K562 (cell line): ENCODE data around the gene HLF. TPM values are rescaled to one million over a fixed set of nuclear protein-coding genes. Genes with fewer than 3 reads are reported as not detected.

Source experiments
- ATAC-seq: fragments of 200-7000 bp; cut with Tn5 transposase; 3 replicates; pipeline ENCODE4 v1.9.1; 2020; ENCODE audit warnings: moderate library complexity
- BruUV-seq: library from RNA; stranded (reverse); fragments of 400-500 nt; replicated peaks from 2 replicates; lab custom pipeline; 2021; lab: Mats Ljungman, UMichigan
- CTCF ChIA-PET: fragments of 300-600 bp; formaldehyde crosslinking; extraction: SDS; loops from one replicate; lab custom pipeline; 2021; ENCODE audit warnings: low intra/inter-chr PET ratio; lab: Yijun Ruan, JAX
- POLR2A ChIA-PET: fragments of 300-600, 350-650 bp; sonication (Branson Sonifier 250); formaldehyde crosslinking; extraction: SDS; loops from one replicate; lab custom pipeline; 2021; ENCODE audit warnings: antibody characterized with exemption, inconsistent platforms; lab: Yijun Ruan, JAX
- DNase-seq, 4 experiments: peaks; one replicate each; pipeline versions ENCODE4 v3.0.0 to v3.0.0-alpha.2; 2011 to 2018; ENCODE audit warnings: low spot score in 3 of 4, mixed read lengths in 3 of 4; ENCODE audit errors: extremely low read depth in 1 of 4
- FAIRE-seq: peaks from 2 replicates; lab custom pipeline; 2011; peaks lifted over from hg19 to GRCh38; lab: Jason Lieb, UNC
- H2AFZ ChIP-seq: 2 replicates; pipeline ENCODE4 v1.6.0; 2011; ENCODE audit warnings: low read depth, low read length, control low read depth, inconsistent platforms
- H3K27ac ChIP-seq: fragments of 200-600 bp; 3 replicates; pipeline ENCODE4 v1.8.0; 2011; ENCODE audit warnings: low read depth, mild to moderate bottlenecking, control low read depth, inconsistent platforms, low read length, moderate library complexity, mixed read lengths; ENCODE audit errors: extremely low read depth
- H3K27me3 ChIP-seq, 2 experiments: fragments of 300-600 bp in 1 of 2; 2 replicates in 1 of 2; 3 replicates in 1 of 2; pipeline versions ENCODE4 v1.6.0 to v1.8.0; 2011; ENCODE audit warnings: inconsistent platforms in 2 of 2, low read length in 2 of 2, mild to moderate bottlenecking in 1 of 2, mixed read lengths in 1 of 2, moderate library complexity in 1 of 2; ENCODE audit not compliant: control insufficient read depth in 2 of 2, insufficient read depth in 2 of 2
- H3K36me3 ChIP-seq: fragments of 300-600 bp; 3 replicates; pipeline ENCODE4 v1.8.0; 2011; ENCODE audit warnings: mild to moderate bottlenecking, low read length, inconsistent platforms; ENCODE audit not compliant: control insufficient read depth, insufficient read depth
- H3K4me1 ChIP-seq, 2 experiments: fragments of 200-600 bp in 1 of 2; replicated peaks in 1 of 2; 2 replicates in 1 of 2; 3 replicates in 1 of 2; pipeline versions ENCODE4 v1.5.1 to v1.8.0; 2011; ENCODE audit warnings: inconsistent platforms in 2 of 2, low read length in 2 of 2, mild to moderate bottlenecking in 1 of 2, mixed read lengths in 1 of 2, moderate library complexity in 1 of 2; ENCODE audit not compliant: control insufficient read depth in 2 of 2, insufficient read depth in 2 of 2
- H3K4me2 ChIP-seq: 2 replicates; pipeline ENCODE4 v1.6.1; 2011; ENCODE audit warnings: low read length, control low read depth, inconsistent platforms, mixed read lengths; ENCODE audit not compliant: insufficient read depth
- H3K4me3 ChIP-seq: fragments of 200-600 bp; sonication (generic), shearing (Covaris generic); 2 replicates; pipeline ENCODE4 v1.5.1; 2016; ENCODE audit warnings: control low read depth, inconsistent platforms
- H3K79me2 ChIP-seq: fragments of 200-600 bp; 3 replicates; pipeline ENCODE4 v1.8.0; 2011; ENCODE audit warnings: low read length, inconsistent platforms; ENCODE audit not compliant: control insufficient read depth, insufficient read depth
- H3K9ac ChIP-seq, 2 experiments: 2 replicates each; pipeline versions ENCODE4 v1.6.0 to v1.6.1; 2011; ENCODE audit warnings: low read depth in 2 of 2, low read length in 2 of 2, control low read depth in 1 of 2, inconsistent platforms in 1 of 2, mild to moderate bottlenecking in 1 of 2, mixed read lengths in 1 of 2; ENCODE audit not compliant: insufficient read depth in 1 of 2
- H3K9me1 ChIP-seq: one replicate; pipeline ENCODE4 v1.6.0; 2011; ENCODE audit warnings: inconsistent platforms, mild to moderate bottlenecking, low read length, moderate library complexity; ENCODE audit not compliant: control insufficient read depth, insufficient read depth
- H3K9me3 ChIP-seq: replicated peaks from 2 replicates; pipeline ENCODE4 v1.5.1; 2011; ENCODE audit warnings: low read depth, low read length, inconsistent platforms; ENCODE audit not compliant: control insufficient read depth, insufficient read depth
- H4K20me1 ChIP-seq: replicated peaks from 2 replicates; pipeline ENCODE4 v1.6.1; 2011; ENCODE audit warnings: low read length, inconsistent platforms, mixed read lengths; ENCODE audit not compliant: control insufficient read depth, insufficient read depth
- ADNP ChIP-seq: fragments of 200-800 bp; sonication (Bioruptor generic); IDR thresholded peaks from 2 replicates; pipeline ENCODE4 v1.6.1; 2016; ENCODE audit warnings: missing genetic modification characterization, missing compliant biosample characterization
- ATF1 ChIP-seq, 2 experiments: fragments of 450-650 bp in 1 of 2; IDR thresholded peaks; 2 replicates each; pipeline ENCODE4 v1.6.1; 2016; ENCODE audit warnings: missing compliant biosample characterization in 1 of 2, missing genetic modification characterization in 1 of 2
- CEBPB ChIP-seq: fragments of 450-650 bp; IDR thresholded peaks from 2 replicates; pipeline ENCODE4 v1.6.1; 2016; ENCODE audit warnings: missing genetic modification characterization, missing compliant biosample characterization
- FOXA3 ChIP-seq, 2 experiments: fragments of 450-650 bp in 1 of 2; sonication (generic) in 1 of 2; formaldehyde crosslinking; IDR thresholded peaks in 1 of 2; conservative IDR thresholded peaks in 1 of 2; 2 replicates each; pipeline versions ENCODE4 v1.4.0 to v1.8.0; 2020 to 2022; ENCODE audit warnings: mild to moderate bottlenecking in 2 of 2, missing genetic modification reagents in 1 of 2
- SPI1 ChIP-seq: IDR thresholded peaks from 2 replicates; pipeline ENCODE4 v1.6.1; 2011; ENCODE audit warnings: low read depth, low read length, control low read depth, borderline replicate concordance
- ZNF197 ChIP-seq: fragments of 200-800 bp; sonication (Bioruptor generic); IDR thresholded peaks from 2 replicates; pipeline ENCODE4 v1.6.1; 2016; ENCODE audit warnings: low read depth, missing genetic modification characterization, missing compliant biosample characterization
- ZNF695 ChIP-seq: fragments of 450-650 bp; formaldehyde crosslinking; IDR thresholded peaks from 2 replicates; pipeline ENCODE4 v1.4.0; 2020; ENCODE audit warnings: mild to moderate bottlenecking, moderate library complexity
- WGBS: fragments of 100-300 bp; shearing (Covaris generic); methylation state at CpG from one replicate; pipeline ENCODE4 v1.1.6; 2016; ENCODE audit warnings: low coverage, mixed read lengths; ENCODE audit not compliant: insufficient coverage; ENCODE audit errors: missing lambda C conversion rate; 5-methylcytosine and 5-hydroxymethylcytosine counted together
- in situ Hi-C: fragments of 300-500 bp; cut with MboI; formaldehyde crosslinking; loops from 4 replicates; pipeline ENCODE4 v1.15.0; 2018; ENCODE audit warnings: inconsistent platforms, mixed read lengths
- intact Hi-C: fragments of 100-400 bp; cut with micrococcal nuclease; formaldehyde crosslinking; loops from 2 replicates; pipeline ENCODE4 v1.14.2; 2022
- polyA plus RNA-seq, 8 experiments: library from polyadenylated mRNA; depleted of rRNA in 4 of 8; stranded (reverse) in 5 of 8; unstranded in 3 of 8; fragments of >200 nt; fragmentation: Nextera tagmentation in 2 of 8; fragmentation: Illumina TruSeq in 1 of 8; extraction: Ambion mirVana in 2 of 8; extraction: Trizol in 1 of 8; gene quantifications; 2 replicates each; pipeline versions ENCODE4 v1.2.1 to v1.2.3, GENCODE V29; 2011 to 2014; ENCODE audit warnings: inconsistent platforms in 1 of 8, missing spikeins in 1 of 8
- total RNA-seq, 7 experiments: library from RNA; depleted of rRNA in 6 of 7; stranded (reverse); fragments of >200 nt in 6 of 7; fragmentation: Illumina TruSeq in 2 of 7; extraction: Trizol in 2 of 7; gene quantifications; 2 replicates each; pipeline versions ENCODE4 v1.2.1 to v1.2.3, GENCODE V29; 2011 to 2021; ENCODE audit warnings: low replicate concordance in 1 of 7
- TF ChIP-seq, protein P1 (sequence below): fragments of 250-450 bp; sonication (Bioruptor Pico); IDR thresholded peaks from 2 replicates; pipeline ENCODE4 v1.8.0; 2021; ENCODE audit warnings: moderate library complexity, mild to moderate bottlenecking, inconsistent platforms
- TF ChIP-seq, protein P2 (sequence below), 2 experiments: fragments of 450-650 bp in 1 of 2; sonication (generic) in 1 of 2; formaldehyde crosslinking in 1 of 2; IDR thresholded peaks in 1 of 2; conservative IDR thresholded peaks in 1 of 2; 2 replicates each; pipeline versions ENCODE4 v1.6.1 to v1.8.1; 2016 to 2023; ENCODE audit warnings: mild to moderate bottlenecking in 2 of 2, moderate library complexity in 2 of 2, inconsistent platforms in 1 of 2, missing genetic modification reagents in 1 of 2

Gene HLF
- total and polyA plus RNA-seq, 9 of the 15 experiments (the other 6 are each of a cell fraction or from before 2014, with no cell fraction given) = 0.03 to 0.24 (median 0.09) TPM

DNA sequence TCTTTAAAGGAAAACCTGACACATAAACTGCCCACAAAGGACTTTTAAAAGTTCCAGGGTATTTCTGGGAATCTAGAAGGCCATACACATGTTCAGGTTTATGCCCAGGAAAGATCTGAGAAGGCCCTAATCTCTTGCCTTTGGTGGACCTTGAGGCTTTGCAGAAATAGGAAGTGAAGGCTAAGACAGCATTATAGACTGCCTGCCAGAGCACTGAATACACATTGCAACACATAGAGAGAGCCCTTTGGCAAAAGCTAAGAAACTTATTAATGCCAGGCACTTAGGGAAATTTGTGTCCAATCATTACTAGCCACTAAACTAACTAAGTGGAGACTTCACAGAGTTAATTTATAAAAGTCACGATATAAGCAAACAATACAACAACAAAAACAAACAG lies 86.5 kb downstream of the HLF start:
- Histone ChIP-seq H3K79me2 (no peaks in the 10 kb centered on the region), H3K36me3 (no peaks in the 10 kb centered on the region), H3K9ac (no peak overlapping the region), H4K20me1 (no peaks in the 10 kb centered on the region), H3K27ac (no peak overlapping the region), H3K4me1 (peaks cover 0 to 5% of the 10 kb centered on the region in 2 experiments; a peak in 4 of 5 replicates), H3K9me1 (no peaks in the 10 kb centered on the region), H3K9me3 (no peaks in the 10 kb centered on the region), H2AFZ (peak overlapping the region; percentile 48), H3K27me3 (no peaks in the 10 kb centered on the region), H3K4me2 (no peak overlapping the region), H3K4me3 (no peak overlapping the region)
- 46% methylated on average over 1 of the region's 1 CpG for WGBS
- CTCF ChIA-PET = interaction anchor here (0.5 kb wide), 1 partner anchor 312 kb away, joined by 3 read pairs; no protein-coding TSS in a partner anchor
- no TSS peak for BruUV-seq
- POLR2A ChIA-PET = no interaction called here
- ATAC-seq (no peak), FAIRE-seq (no peak), DNase-seq (no peak)
- intact Hi-C loops = loop anchor here (10.0 kb wide), 1 partner anchor 296 kb away; no protein-coding TSS in a partner anchor
- in situ Hi-C loops = no loop called here
- TF ChIP-seq ZNF695 (CRISPR knock-in tag) (no peak), ZNF197 (CRISPR knock-in tag) (no peak), ATF1 (CRISPR knock-in tag; IDR thresholded peaks at IDR 0.05) (no peak), ATF1 (tag; IDR thresholded peaks at IDR 0.05) (no peak), CEBPB (tag) (0 out of 2 replicates have a peak, but pooled peaks have one; percentile 36), ADNP (tag) (no peak), FOXA3 (CRISPR knock-in tag; conservative IDR thresholded peaks at IDR 0.05 in 1 of 2, IDR thresholded peaks at IDR 0.05 in 1 of 2) (0 out of 4 replicates have a peak, but pooled peaks of 1 of the 2 experiments have one; percentile 16), SPI1 (peak; percentile 55; the same call in 1 of the 2 replicates)
- TF ChIP-seq, protein P1, sequence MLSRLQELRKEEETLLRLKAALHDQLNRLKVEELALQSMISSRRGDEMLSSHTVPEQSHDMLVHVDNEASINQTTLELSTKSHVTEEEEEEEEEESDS = no peak
- TF ChIP-seq, protein P2, sequence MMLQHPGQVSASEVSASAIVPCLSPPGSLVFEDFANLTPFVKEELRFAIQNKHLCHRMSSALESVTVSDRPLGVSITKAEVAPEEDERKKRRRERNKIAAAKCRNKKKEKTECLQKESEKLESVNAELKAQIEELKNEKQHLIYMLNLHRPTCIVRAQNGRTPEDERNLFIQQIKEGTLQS (IDR thresholded peaks at IDR 0.05) = no peak
- TF ChIP-seq, protein P2 (CRISPR knock-in tag; conservative IDR thresholded peaks at IDR 0.05) = no peak
